ENCODE measurements around the gene TNNT3. TPM values are rescaled to one million over a fixed set of nuclear protein-coding genes. Genes with fewer than 3 reads are reported as not detected.

Gene TNNT3
- total RNA-seq, 1 experiment from 2014 or later, result not detected

DNA sequence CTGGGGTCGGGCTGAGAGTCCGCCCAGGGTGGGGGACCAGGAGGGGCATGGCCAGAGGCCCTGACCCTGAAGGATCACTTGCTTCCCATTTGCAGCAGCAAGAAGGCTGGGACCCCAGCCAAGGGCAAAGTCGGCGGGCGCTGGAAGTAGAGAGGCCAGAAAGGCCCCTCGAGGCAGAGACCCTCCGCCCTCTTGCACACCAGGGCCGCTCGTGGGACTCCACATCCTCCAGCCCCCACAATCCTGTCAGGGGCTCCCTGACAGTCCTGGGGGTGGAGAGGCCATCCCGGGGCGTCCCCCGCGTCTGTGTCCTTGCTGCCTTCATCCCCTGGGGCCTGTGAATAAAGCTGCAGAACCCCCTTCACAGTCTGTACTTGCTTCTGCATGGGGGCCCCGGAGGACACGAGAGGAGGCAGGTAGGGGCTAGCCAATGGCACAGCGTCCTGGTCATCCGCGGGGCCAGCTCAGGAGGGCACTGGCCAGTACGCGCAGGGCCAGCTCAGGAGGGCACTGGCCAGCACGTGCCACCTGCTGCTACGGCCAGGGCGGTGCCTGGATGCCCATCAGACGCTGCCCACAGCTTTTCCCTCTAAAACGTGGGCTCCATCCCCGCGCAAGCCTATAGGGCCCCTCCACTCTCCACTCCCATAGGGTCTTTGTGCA lies 19.0 kb downstream of the TNNT3 start:
- Histone ChIP-seq H2AK5ac (ENCODE audit: insufficient read length, low read length) (no peak overlapping the region), H3K56ac (ENCODE audit: insufficient read length, low read depth, low read length) (no peak overlapping the region), H4K91ac (ENCODE audit: insufficient read length, low read depth, low read length) (no peak overlapping the region), H3K14ac (ENCODE audit: insufficient read depth, low read length) (no peak overlapping the region), H2AFZ (ENCODE audit: low read length) (no peak overlapping the region), H3K79me2 (ENCODE audit: insufficient read depth, low read length) (no peaks in the 10 kb centered on the region), H3K23ac (ENCODE audit: insufficient read length, low read depth, low read length) (no peak overlapping the region), H3T11ph (ENCODE audit: low read length) (no peak overlapping the region), H2BK5ac (ENCODE audit: insufficient read length, low read length) (no peak overlapping the region), H4K20me1 (ENCODE audit: control insufficient read depth, insufficient read depth, insufficient read length) (no peaks in the 10 kb centered on the region), H3K18ac (ENCODE audit: insufficient read length, low read depth, low read length) (no peak overlapping the region), H3K9ac (ENCODE audit: extremely low read depth, insufficient read length, low read length) (no peak overlapping the region), H3K9me3 (ENCODE audit: control insufficient read depth, low read depth, low read length) (no peaks in the 10 kb centered on the region), H2BK120ac (ENCODE audit: low read depth, low read length, poor library complexity, severe bottlenecking) (no peak overlapping the region), H4K5ac (ENCODE audit: insufficient read length, low read depth, low read length) (no peak overlapping the region), H3K4me1 (ENCODE audit: insufficient read depth, low read length) (no peaks in the 10 kb centered on the region), H2BK20ac (ENCODE audit: low read depth, low read length, poor library complexity, severe bottlenecking) (no peak overlapping the region), H3K79me1 (ENCODE audit: insufficient read depth, low read depth, low read length, poor library complexity, severe bottlenecking) (no peaks in the 10 kb centered on the region), H2BK12ac (ENCODE audit: insufficient read length, low read depth, low read length) (no peak overlapping the region), H3K4ac (ENCODE audit: low read depth, low read length) (no peak overlapping the region), H3K4me2 (ENCODE audit: insufficient read depth, insufficient read length, low read length) (no peak overlapping the region), H4K8ac (replicated peaks; ENCODE audit: insufficient read length, low read depth, low read length) (no peak overlapping the region), H3K27me3 (ENCODE audit: insufficient read depth, low read length) (no peaks in the 10 kb centered on the region), H3K23me2 (ENCODE audit: insufficient read length, low read depth, low read length, poor library complexity, severe bottlenecking) (peaks cover 3% of the 10 kb centered on the region), H2BK15ac (ENCODE audit: low read depth, low read length) (no peak overlapping the region), H3K27ac (ENCODE audit: insufficient read length, low read depth, low read length) (no peak overlapping the region)
- peak overlapping the region in 1 of 3 experiments; percentile 31; a peak in 1 of 7 replicates for H3K27ac Mint-ChIP-seq
- peaks cover 16% of the 10 kb centered on the region for H3K27me3 Mint-ChIP-seq (ENCODE audit: low read depth)
- DNase-seq, result no peak
- TF ChIP-seq, protein P1, sequence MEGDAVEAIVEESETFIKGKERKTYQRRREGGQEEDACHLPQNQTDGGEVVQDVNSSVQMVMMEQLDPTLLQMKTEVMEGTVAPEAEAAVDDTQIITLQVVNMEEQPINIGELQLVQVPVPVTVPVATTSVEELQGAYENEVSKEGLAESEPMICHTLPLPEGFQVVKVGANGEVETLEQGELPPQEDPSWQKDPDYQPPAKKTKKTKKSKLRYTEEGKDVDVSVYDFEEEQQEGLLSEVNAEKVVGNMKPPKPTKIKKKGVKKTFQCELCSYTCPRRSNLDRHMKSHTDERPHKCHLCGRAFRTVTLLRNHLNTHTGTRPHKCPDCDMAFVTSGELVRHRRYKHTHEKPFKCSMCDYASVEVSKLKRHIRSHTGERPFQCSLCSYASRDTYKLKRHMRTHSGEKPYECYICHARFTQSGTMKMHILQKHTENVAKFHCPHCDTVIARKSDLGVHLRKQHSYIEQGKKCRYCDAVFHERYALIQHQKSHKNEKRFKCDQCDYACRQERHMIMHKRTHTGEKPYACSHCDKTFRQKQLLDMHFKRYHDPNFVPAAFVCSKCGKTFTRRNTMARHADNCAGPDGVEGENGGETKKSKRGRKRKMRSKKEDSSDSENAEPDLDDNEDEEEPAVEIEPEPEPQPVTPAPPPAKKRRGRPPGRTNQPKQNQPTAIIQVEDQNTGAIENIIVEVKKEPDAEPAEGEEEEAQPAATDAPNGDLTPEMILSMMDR (conservative IDR thresholded peaks at IDR 0.05), result no peak
- H3K36me3 Mint-ChIP-seq (ENCODE audit: insufficient read depth in 1 of 3, low read depth in 3 of 3), result no peaks in the 10 kb centered on the region
- H3K4me3 Mint-ChIP-seq, result no peak overlapping the region
- no peaks in the 10 kb centered on the region; a peak in 1 of 5 replicates for H3K9me3 Mint-ChIP-seq
- WGBS (ENCODE audit: extremely low coverage, insufficient read length, low lambda C conversion rate), result no CpG with 5 or more reads among the region's 27 CpGs
- H3K4me1 Mint-ChIP-seq, result peaks cover 0 to 14% of the 10 kb centered on the region in 2 experiments; a peak in 2 of 4 replicates
